ENCODE measurements around the gene DIABLO. TPM values are rescaled to one million over a fixed set of nuclear protein-coding genes. Genes with fewer than 3 reads are reported as not detected.

The DIABLO gene
- polyA plus RNA-seq, 2 of the 4 experiments (the other 2 are of a cell fraction) = 74.9 to 104 TPM

DNA sequence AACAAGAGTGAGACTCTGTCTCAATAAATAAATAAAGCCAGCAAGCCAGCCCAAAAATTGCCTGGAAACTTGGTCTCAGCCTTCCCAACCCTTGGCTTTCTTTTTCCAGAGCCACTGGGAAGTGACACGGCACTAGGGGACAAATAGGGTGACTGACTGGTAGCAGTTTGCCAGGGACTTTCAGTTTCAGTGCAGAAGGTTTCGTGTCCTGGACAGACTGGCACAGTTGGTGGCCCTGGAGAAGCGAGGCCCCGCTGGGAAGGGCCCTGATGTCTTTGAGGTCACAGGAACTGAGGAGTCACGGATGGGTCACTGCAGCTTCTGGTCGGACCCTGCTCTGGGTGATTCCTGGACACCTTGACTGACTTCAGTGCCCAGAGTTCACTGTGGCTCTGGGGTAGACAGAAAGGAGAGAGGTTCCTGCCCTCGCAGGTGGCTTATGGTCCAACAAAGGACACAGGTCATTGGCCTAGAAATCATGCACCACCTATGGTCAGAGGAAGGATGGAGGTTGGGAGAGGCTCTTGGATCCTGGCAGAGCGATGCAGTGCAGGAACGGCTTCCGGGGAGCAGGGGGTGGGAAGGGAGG, 40.3 kb downstream of the DIABLO start:
- ChIA-PET CTCF (interaction anchor here (1.9 to 10.5 kb wide), 2 partner anchors 57 to 62 kb away, joined by 3 to 117 read pairs; no protein-coding TSS in a partner anchor), POLR2A (no interaction called here)
- FAIRE-seq (no peak), DNase-seq (ENCODE audit: low read depth in 1 of 2, low spot score in 1 of 2) (no peak), ATAC-seq (0 out of 6 replicates have a peak, but pooled peaks of 1 of the 2 experiments have one; percentile 9)
- WGBS (ENCODE audit: missing lambda C conversion rate) = 72% methylated on average over 10 of the region's 10 CpGs
- Histone ChIP-seq H3K4me1 (no peaks in the 10 kb centered on the region), H3K27ac (no peak overlapping the region), H3K9me3 (no peaks in the 10 kb centered on the region), H3K4me2 (no peak overlapping the region), H3K4me3 (no peak overlapping the region)
- TF ChIP-seq, protein P1, sequence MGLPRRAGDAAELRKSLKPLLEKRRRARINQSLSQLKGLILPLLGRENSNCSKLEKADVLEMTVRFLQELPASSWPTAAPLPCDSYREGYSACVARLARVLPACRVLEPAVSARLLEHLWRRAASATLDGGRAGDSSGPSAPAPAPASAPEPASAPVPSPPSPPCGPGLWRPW (IDR thresholded peaks at IDR 0.05) = no peak
- TF ChIP-seq CHD2 (IDR thresholded peaks at IDR 0.05; ENCODE audit: low read length, partially characterized antibody) (no peak), BHLHE40 (IDR thresholded peaks at IDR 0.05; ENCODE audit: low read depth, low read length) (no peak), RNF2 (IDR thresholded peaks at IDR 0.05; ENCODE audit: borderline replicate concordance, low read depth) (no peak), ZNF302 (CRISPR knock-in tag; IDR thresholded peaks at IDR 0.05) (no peak), HOXA7 (CRISPR knock-in tag; IDR thresholded peaks at IDR 0.05) (no peak), MAFK (IDR thresholded peaks at IDR 0.05; ENCODE audit: partially characterized antibody) (no peak), EHMT2 (IDR thresholded peaks at IDR 0.05; ENCODE audit: low read depth) (no peak), CBX2 (IDR thresholded peaks at IDR 0.05; ENCODE audit: borderline replicate concordance, low read depth) (no peak), CHD4 (IDR thresholded peaks at IDR 0.05; ENCODE audit: borderline replicate concordance) (no peak), CTCF (IDR thresholded peaks at IDR 0.05) (no peak), HMGXB4 (CRISPR knock-in tag; IDR thresholded peaks at IDR 0.05; ENCODE audit: borderline replicate concordance) (no peak), RARB (CRISPR knock-in tag; IDR thresholded peaks at IDR 0.05) (no peak), HOXB13 (CRISPR knock-in tag; IDR thresholded peaks at IDR 0.05; ENCODE audit: low read depth) (no peak), POLR2A (IDR thresholded peaks at IDR 0.05; ENCODE audit: low read length) (no peak), HOXB5 (CRISPR knock-in tag; IDR thresholded peaks at IDR 0.05) (no peak), NFE2L2 (conservative IDR thresholded peaks at IDR 0.05; ENCODE audit: low read length) (no peak), POLR2AphosphoS2 (conservative IDR thresholded peaks at IDR 0.05; ENCODE audit: low read length) (no peak)
- TF ChIP-seq, protein P2, sequence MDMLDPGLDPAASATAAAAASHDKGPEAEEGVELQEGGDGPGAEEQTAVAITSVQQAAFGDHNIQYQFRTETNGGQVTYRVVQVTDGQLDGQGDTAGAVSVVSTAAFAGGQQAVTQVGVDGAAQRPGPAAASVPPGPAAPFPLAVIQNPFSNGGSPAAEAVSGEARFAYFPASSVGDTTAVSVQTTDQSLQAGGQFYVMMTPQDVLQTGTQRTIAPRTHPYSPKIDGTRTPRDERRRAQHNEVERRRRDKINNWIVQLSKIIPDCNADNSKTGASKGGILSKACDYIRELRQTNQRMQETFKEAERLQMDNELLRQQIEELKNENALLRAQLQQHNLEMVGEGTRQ (IDR thresholded peaks at IDR 0.05) = no peak
- TF ChIP-seq, protein P3, sequence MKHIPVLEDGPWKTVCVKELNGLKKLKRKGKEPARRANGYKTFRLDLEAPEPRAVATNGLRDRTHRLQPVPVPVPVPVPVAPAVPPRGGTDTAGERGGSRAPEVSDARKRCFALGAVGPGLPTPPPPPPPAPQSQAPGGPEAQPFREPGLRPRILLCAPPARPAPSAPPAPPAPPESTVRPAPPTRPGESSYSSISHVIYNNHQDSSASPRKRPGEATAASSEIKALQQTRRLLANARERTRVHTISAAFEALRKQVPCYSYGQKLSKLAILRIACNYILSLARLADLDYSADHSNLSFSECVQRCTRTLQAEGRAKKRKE (CRISPR knock-in tag; IDR thresholded peaks at IDR 0.05; ENCODE audit: low read depth) = no peak

DNA sequence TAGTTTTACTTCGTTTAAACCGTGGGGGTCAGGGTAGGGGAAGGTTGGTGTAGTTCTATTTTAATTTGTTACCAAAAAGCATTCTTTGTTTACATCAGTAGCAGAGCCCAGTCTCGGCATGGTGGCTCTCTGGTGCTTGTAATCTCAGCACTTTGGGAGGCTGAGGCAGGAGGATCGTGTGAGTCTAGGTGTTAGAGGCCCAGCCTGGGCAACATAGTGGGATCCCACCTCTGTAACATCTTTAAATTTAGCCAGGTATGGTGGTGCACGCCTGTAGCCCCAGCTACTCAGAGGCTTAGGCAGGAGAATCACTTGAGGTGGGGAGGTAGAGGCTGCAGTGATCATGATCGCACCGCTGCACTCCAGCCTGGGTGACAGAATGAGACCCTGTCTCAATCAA, 40.8 kb downstream of the DIABLO start:
- TF ChIP-seq MAFK (IDR thresholded peaks at IDR 0.05; ENCODE audit: partially characterized antibody) (no peak), ZC3H11A (IDR thresholded peaks at IDR 0.05) (no peak), JUN (IDR thresholded peaks at IDR 0.05) (no peak), KDM1A (IDR thresholded peaks at IDR 0.05; ENCODE audit: low read depth) (no peak), MAZ (IDR thresholded peaks at IDR 0.05; ENCODE audit: borderline replicate concordance, low read depth, low read length) (no peak), MYC (IDR thresholded peaks at IDR 0.05; ENCODE audit: borderline replicate concordance, low read length) (no peak), ZNF302 (CRISPR knock-in tag; IDR thresholded peaks at IDR 0.05) (no peak), MAX (IDR thresholded peaks at IDR 0.05) (no peak), KDM5A (IDR thresholded peaks at IDR 0.05) (no peak), CHD4 (IDR thresholded peaks at IDR 0.05; ENCODE audit: borderline replicate concordance) (no peak), EHMT2 (IDR thresholded peaks at IDR 0.05; ENCODE audit: low read depth) (no peak), SMC3 (IDR thresholded peaks at IDR 0.05) (no peak), FOXS1 (CRISPR knock-in tag; IDR thresholded peaks at IDR 0.05) (no peak), CBX2 (IDR thresholded peaks at IDR 0.05; ENCODE audit: borderline replicate concordance, low read depth) (no peak), EHF (CRISPR knock-in tag; IDR thresholded peaks at IDR 0.05) (no peak), RNF2 (IDR thresholded peaks at IDR 0.05; ENCODE audit: borderline replicate concordance, low read depth) (no peak), ZFP36 (IDR thresholded peaks at IDR 0.05; ENCODE audit: borderline replicate concordance, partially characterized antibody) (no peak)
- TF ChIP-seq, protein P4, sequence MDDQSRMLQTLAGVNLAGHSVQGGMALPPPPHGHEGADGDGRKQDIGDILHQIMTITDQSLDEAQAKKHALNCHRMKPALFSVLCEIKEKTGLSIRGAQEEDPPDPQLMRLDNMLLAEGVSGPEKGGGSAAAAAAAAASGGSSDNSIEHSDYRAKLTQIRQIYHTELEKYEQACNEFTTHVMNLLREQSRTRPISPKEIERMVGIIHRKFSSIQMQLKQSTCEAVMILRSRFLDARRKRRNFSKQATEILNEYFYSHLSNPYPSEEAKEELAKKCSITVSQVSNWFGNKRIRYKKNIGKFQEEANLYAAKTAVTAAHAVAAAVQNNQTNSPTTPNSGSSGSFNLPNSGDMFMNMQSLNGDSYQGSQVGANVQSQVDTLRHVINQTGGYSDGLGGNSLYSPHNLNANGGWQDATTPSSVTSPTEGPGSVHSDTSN (IDR thresholded peaks at IDR 0.05) = no peak
- ChIA-PET CTCF (no interaction called here), POLR2A (no interaction called here)
- ATAC-seq (no peak), FAIRE-seq (no peak), DNase-seq (ENCODE audit: low read depth in 1 of 2, low spot score in 1 of 2) (no peak)
- no peak overlapping the region for H3K4me2 ChIP-seq
- 70% methylated on average over 7 of the region's 7 CpGs for WGBS (ENCODE audit: missing lambda C conversion rate)
- no peak overlapping the region for H3K4me3 ChIP-seq
- no peak overlapping the region for H3K27ac ChIP-seq
- H3K4me1 ChIP-seq = no peaks in the 10 kb centered on the region
- H3K9me3 ChIP-seq = no peaks in the 10 kb centered on the region

Data from A549 (cell line).